HG03575 (cell line): ENCODE measurements around the gene TEDC2.

Experiments used
- ATAC-seq: cut with Tn5 transposase; IDR thresholded peaks from one replicate; pipeline ENCODE4 v1.9.1; 2021; ENCODE audit not compliant: unreplicated experiment, insufficient number of reproducible peaks, low FRiP score; ENCODE audit errors: extremely low read depth

TEDC2 gene

DNA sequence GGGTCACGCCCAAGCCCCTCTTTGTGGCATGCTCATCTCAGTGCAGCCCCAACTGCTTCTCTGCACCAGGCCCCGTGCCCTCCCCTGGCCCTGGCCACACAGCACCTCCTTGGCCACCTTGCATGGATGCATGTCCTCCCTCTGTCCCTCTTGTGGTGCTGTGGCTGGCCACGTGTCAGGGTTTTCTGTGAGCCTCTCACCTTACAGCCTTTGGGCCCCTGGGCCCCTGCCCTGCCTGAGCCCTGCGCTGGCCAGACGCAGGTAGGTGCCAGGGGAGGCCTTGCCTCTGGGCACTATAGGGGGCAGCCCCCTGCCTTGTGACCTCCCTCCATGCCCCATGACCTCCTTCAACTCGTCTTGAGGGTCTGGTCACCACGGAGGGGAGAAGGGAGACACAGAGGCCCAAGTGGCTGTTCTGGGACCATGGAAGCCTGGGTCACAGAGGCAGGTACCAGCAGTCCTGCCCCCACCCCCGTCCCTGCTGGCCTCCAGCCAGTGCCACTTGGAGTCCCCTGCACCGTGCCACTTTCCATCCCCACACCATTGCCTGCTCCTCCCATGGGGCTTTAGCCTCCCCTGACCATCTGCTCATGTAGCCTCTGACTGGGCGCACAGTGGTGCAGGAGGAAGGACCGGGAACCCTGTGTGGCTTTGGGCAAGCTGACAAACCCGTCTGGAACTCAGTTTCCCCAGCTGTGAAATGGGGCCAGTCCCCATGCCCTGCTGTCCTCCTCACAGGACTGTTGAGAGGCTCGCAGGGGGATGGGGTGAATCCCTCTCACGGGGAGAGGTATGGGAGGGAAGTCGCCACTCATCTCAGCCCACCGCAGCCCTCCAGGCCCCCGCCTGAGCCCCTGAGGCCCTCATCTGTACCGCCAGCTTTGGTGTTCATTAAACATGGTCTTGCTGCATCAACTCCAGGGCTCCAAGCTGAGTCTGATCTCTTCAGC lies 42.3 kb downstream of the TEDC2 start:
- no peak for ATAC-seq

DNA sequence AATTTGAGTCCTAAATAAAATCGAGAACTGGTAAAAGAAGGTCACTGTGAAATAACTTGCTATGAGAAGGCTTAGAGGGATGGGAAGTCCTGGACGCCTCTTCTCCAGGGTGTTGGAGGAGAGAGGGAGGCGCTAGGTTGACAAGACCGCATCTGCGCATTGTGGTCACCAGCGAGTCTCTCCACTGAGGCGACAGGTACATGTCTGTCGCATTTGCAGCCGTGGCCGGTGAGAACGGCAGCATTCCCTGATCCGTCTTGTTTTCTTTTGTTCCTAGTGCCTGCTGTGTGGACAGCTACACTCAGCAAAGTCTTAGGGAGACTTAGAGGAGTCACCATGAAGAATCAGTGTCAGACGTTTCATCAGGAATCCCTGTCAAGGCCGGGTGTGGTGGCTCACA lies 45.8 kb downstream of the TEDC2 start:
- no peak for ATAC-seq

DNA sequence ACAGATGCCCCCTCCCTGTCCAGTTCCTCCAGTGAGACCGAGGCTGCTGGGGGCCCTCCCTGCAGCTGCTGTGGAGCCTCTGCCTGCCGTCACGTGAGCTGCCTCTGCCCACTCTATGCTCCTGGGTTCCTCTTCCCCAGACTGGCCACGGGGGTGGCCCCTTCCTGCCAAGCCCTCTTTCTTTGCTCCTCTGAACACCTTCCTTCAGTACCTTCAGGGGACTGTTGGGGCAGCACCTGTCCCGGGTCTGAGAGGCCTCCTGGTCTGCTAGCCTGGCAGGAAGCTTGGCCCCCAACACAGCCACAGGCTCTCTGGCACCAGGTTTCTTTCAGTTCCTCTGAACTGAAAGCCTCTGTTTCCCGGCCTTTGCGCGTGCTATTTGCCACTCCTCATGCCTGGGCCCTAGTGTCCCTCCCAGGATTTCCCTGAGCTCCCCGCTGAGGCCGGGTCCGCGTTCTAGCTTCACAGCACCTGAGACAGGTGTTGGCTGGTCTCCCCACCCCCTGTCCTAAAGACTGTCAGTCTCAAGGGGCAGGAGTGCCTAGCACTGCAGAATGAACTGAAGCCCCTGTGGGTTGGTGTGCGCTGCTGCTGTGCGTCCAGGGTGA lies 47.2 kb downstream of the TEDC2 start:
- ATAC-seq, result no peak

DNA sequence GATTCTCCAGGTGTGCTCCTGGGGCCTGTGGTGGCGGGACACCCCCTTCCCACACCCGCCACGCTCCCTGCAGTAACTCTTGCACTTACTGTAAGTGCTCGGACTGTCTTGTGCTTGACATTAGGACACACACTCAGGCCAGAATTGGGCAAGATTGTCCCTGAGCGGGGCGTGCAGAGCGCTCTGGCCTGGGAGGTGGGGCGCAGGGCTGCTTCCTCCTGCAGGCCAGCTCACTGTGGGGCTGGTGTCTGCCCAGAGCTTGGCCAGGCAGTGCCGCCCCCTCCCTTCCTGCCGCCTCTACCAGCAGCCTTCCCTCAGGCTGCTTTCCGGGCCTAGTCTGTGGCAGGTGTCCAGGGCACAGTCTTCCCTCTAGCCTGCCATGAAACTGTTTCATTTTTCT lies 47.8 kb downstream of the TEDC2 start:
- no peak for ATAC-seq

DNA sequence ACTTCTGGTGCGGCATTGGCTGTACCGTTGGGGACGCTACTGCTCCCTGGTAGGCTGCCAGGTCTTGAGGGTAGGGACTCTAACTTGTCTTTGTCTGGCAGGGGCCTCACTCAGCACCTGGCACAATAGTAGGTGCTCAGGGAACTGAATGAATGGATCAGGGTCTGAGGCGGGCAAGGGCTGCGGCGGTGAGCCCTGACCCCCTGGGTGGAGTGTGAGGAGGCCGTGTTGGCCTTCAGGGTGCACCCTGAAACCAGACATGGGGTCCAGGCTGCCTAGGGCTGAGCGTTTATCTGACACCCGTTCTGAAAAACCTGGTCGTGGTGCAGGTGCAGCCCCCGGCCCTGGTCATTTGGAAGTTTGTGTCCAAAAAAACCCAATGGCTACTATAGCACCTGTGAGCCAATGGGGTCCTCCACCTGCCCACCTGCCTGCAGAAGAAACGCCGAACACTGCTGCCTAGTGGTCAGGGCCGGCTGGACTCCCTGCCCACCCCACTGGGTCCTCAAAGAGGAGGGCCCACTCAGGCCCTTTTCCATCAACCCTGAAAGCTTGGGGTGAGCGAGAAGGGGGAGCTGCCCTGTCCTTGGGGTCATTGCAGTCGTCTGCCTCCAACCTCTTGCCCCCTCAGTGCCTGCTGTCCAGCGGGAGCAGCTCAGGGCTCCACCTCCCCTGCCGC lies 49.0 kb downstream of the TEDC2 start:
- ATAC-seq, result no peak

DNA sequence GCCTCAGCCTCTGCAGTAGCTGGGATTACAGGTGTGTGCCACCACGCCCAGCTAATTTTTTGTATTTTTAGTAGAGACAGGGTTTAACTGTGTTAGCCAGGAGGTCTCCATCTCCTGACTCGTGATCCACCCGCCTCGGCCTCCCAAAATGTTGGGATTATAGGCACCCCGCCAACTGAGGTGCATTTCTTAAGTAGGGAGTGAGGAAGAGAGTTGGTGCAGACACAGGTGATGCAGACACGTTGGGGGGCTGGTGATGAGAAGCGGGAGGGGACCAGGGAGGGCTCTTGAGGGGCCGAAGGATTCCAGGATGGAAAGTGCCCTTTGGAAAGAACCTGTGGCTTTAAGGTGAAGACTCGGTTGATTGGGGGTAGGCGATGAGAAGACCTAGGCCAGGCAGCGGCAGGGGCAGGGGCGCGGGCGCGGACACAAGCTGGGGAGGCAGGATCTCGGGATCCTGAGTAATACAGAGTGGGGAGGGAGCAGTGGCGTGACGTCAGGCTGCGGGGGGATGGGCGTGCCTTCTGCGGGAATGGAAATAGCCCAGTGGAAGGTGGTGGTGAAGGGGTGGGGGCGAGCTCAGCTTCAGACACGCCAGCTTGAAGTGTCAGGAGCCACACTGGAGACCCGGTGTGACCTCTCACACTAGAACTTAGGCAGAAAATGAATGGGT lies 51.4 kb downstream of the TEDC2 start:
- no peak for ATAC-seq

DNA sequence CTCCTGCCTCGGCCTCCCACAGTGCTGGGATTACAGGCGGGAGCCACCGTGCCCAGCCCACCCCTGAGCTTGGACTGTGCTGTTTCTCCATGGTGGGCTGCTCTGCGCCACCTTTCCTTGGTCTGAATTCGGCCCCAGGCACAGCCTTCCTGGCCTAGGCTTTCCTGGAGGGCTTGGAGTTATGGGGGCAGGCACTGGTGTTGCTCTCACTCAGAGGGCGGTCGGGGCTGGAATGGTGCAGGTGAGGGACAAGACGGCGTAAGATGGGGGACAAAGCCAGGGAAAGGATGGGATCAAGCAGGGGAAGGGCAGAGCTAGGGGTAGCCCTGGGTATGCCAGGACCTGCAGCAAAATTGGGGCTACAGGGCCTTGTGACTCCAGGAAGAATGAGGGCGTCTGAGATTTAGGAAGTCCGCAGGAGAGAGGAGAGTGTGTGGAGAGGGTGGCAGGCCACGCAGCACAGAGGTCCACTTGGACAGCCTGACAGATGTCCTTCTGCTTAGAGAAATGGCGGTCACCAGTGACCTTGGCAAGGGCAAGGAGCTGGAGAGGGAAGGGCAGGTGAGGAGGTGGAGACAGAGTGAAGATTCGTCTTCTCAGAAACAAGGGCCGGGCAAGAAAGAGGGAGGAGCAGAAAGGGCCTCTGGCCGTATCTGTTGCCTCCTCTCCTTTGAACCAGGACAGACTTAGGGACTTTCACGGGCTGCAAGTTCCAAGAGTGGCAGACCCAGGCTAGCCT lies 52.3 kb downstream of the TEDC2 start:
- ATAC-seq, result no peak

DNA sequence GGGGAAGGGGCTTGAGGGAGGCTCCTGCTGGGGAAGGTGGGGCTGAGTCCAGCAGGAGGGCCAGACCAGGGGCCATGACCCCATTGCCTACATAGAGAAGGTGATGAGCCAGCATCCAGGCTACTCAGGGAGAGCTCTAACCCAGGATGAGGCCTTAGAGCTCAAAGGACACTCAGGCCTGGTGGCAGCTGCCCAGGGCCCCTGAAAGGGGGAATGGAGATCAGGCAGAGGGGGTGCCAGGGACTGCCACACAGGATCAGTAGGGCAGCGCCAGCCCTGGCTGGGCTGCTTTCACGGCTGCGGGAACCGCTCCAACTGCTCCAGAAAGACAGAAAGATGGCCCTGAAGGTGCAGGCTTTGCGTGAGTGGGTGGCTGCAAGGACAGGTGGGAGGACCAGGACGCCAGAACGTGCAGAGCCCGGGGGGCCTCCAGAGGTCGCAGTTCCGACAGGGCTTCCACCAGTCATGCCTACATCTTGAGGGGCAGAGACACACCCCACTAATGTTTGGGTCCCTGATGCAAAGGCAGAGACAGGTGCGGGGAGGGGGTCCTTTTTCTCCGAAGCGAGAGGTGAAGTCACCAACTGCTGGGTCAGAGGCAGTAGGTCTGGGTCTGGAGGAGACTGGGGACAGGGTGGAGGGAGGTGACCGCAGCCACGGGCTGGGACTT lies 53.0 kb downstream of the TEDC2 start:
- no peak for ATAC-seq

DNA sequence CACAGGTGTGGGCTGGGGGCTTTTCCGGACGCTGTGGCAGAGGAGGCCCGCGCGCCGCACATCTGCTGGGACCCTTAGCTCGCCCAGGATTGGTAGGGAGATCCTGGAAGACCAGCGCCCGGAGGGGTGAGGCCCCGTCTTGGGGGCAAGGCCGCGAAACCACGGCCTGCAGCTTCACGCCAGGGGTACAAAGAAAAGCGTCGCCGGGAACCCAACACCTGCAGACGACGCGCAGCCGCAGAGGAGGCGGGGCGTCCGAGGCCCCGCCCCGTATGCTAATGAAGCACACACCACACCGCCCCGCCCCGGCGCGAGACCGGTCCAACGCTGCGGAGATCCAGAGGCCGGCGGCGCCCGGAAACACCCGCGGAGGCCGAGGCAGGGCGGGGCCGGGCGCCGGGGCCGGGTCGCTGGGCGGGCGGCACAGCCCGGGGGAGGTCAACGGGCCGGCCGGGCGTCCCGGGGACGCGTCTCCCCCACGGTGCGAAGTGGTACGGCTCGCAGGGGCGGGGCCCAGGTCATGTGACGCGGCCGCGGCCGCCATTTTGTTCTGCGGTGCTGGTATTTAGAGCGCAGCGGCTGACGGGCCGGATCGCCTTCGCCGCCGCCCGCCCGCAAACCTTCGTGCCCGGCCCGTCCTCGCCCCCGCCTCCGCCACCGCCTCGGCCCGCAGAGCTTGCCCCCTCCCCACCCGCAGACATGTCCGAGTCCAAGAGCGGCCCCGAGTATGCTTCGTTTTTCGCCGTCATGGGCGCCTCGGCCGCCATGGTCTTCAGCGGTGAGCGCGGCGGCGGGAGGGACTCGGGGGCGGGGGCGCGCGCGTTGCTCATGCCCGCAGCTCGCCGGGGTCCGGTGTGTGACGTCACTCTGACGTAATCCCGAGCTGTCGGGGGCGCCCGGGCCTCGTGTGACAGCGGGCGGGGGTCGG lies 53.8 kb downstream of the TEDC2 start, which contains the start of gene ATP6V0C:
ATP6V0C (plus strand) TSS at position 548 of the 928 bp plus-strand sequence; CDS start at position 700, 152 bp downstream.
- ATAC-seq, result no peak
